ENCODE results near the gene FBXO21. TPM values are rescaled to one million over a fixed set of nuclear protein-coding genes. Genes with fewer than 3 reads are reported as not detected.

The FBXO21 gene
- total RNA-seq, 2 experiments from 2014 or later, result 34.4 to 60.8 TPM

DNA sequence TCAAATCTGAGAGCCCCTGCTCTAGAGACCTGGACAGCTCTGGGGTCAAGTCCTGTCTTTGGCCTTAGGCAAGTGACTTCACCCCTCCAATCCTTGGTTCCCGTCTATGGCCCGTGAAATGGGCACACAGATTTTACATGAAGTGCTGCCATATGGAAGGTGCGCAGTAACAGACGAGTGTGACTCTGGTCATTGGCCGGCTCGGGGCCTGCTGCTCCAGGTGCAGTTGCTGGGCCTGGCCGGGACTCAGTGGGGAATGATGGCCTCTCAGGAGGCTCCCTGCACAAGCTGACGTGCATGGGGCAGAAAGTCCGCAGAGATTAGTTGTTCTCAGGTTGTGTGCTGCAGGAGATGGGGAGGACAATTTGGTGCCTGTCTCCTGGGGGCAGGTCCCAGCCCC is 77.0 kb downstream of the FBXO21 start:
- POLR2A ChIA-PET, result interaction anchor here (0.5 kb wide), 1 partner anchor 860 kb away, joined by 3 read pairs; no protein-coding TSS in a partner anchor
- CTCF ChIA-PET (ENCODE audit: unreplicated experiment), result no interaction called here
- H3K9me3 ChIP-seq (ENCODE audit: low read length), result no peaks in the 10 kb centered on the region
- no peaks in the 10 kb centered on the region for H4K20me1 ChIP-seq (ENCODE audit: insufficient read depth, low read length)
- BruUV-seq (replicated peaks), result no TSS peak
- H3K27ac ChIP-seq (ENCODE audit: low read depth, low read length, poor library complexity, severe bottlenecking), result no peak overlapping the region
- H3K79me2 ChIP-seq (ENCODE audit: insufficient read depth, low read depth, low read length), result no peaks in the 10 kb centered on the region
- H3K36me3 ChIP-seq (ENCODE audit: insufficient read depth, low read length), result no peaks in the 10 kb centered on the region
- intact Hi-C loops (cut with micrococcal nuclease; ENCODE audit: unreplicated experiment), result loop anchor here (10.0 kb wide), 1 partner anchor 228 kb away; the partner anchor contains the start of gene HRK
- H3K4me1 ChIP-seq (ENCODE audit: insufficient read depth, low read length, poor library complexity, severe bottlenecking), result peaks cover 4% of the 10 kb centered on the region
- no peak overlapping the region for H2AFZ ChIP-seq (ENCODE audit: low read length)
- H3K4me3 ChIP-seq (ENCODE audit: low read depth, low read length, poor library complexity, severe bottlenecking), result no peak overlapping the region
- DNase-seq (ENCODE audit: low spot score), result no peak
- TF ChIP-seq, protein P1, sequence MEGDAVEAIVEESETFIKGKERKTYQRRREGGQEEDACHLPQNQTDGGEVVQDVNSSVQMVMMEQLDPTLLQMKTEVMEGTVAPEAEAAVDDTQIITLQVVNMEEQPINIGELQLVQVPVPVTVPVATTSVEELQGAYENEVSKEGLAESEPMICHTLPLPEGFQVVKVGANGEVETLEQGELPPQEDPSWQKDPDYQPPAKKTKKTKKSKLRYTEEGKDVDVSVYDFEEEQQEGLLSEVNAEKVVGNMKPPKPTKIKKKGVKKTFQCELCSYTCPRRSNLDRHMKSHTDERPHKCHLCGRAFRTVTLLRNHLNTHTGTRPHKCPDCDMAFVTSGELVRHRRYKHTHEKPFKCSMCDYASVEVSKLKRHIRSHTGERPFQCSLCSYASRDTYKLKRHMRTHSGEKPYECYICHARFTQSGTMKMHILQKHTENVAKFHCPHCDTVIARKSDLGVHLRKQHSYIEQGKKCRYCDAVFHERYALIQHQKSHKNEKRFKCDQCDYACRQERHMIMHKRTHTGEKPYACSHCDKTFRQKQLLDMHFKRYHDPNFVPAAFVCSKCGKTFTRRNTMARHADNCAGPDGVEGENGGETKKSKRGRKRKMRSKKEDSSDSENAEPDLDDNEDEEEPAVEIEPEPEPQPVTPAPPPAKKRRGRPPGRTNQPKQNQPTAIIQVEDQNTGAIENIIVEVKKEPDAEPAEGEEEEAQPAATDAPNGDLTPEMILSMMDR (conservative IDR thresholded peaks at IDR 0.05; ENCODE audit: low read length), result no peak
- no peak for TF ChIP-seq EZH2phosphoT487 (IDR thresholded peaks at IDR 0.05; ENCODE audit: borderline replicate concordance, low read depth, low read length)
- no peaks in the 10 kb centered on the region for H3K9me2 ChIP-seq (ENCODE audit: insufficient read depth, low read length)
- H3K4me2 ChIP-seq (ENCODE audit: low read length), result no peak overlapping the region

- TF ChIP-seq EZH2phosphoT487 (IDR thresholded peaks at IDR 0.05; ENCODE audit: borderline replicate concordance, low read depth, low read length), result no peak
- TF ChIP-seq, protein P1 (conservative IDR thresholded peaks at IDR 0.05; ENCODE audit: low read length), result no peak
- Histone ChIP-seq H2AFZ (ENCODE audit: low read length) (no peak overlapping the region), H3K79me2 (ENCODE audit: insufficient read depth, low read depth, low read length) (no peaks in the 10 kb centered on the region), H3K4me1 (ENCODE audit: insufficient read depth, low read length, poor library complexity, severe bottlenecking) (peaks cover 4% of the 10 kb centered on the region), H3K27ac (ENCODE audit: low read depth, low read length, poor library complexity, severe bottlenecking) (no peak overlapping the region), H4K20me1 (ENCODE audit: insufficient read depth, low read length) (no peaks in the 10 kb centered on the region), H3K9me3 (ENCODE audit: low read length) (no peaks in the 10 kb centered on the region), H3K9me2 (ENCODE audit: insufficient read depth, low read length) (no peaks in the 10 kb centered on the region), H3K4me2 (ENCODE audit: low read length) (no peak overlapping the region), H3K4me3 (ENCODE audit: low read depth, low read length, poor library complexity, severe bottlenecking) (no peak overlapping the region), H3K36me3 (ENCODE audit: insufficient read depth, low read length) (no peaks in the 10 kb centered on the region)
- intact Hi-C loops (cut with micrococcal nuclease; ENCODE audit: unreplicated experiment), result loop anchor here (10.0 kb wide), 1 partner anchor 227 kb away; the partner anchor contains the start of gene HRK
- no peak for DNase-seq (ENCODE audit: low spot score)
- ChIA-PET POLR2A (interaction anchor here (0.7 to 1.0 kb wide), 2 partner anchors 11 to 68 kb away, joined by 5 read pairs; no protein-coding TSS in a partner anchor), CTCF (ENCODE audit: unreplicated experiment) (interaction anchor here (0.6 kb wide), 1 partner anchor 69 kb away, joined by 3 read pairs; no protein-coding TSS in a partner anchor)
- no TSS peak for BruUV-seq (replicated peaks)
Observed at GRCh38 chr12:117111821-117112595, 78.3 kb downstream of the FBXO21 start.

GRCh38 chr12:117111386-117111785 is 78.9 kb downstream of the FBXO21 start:
- no TSS peak for BruUV-seq (replicated peaks)

More at GRCh38 chr12:117111386-117111785, 78.9 kb downstream of the FBXO21 start:
- no peak for DNase-seq (ENCODE audit: low spot score)
- ChIA-PET POLR2A (no interaction called here), CTCF (ENCODE audit: unreplicated experiment) (no interaction called here)
- Histone ChIP-seq H2AFZ (ENCODE audit: low read length) (no peak overlapping the region), H3K4me1 (ENCODE audit: insufficient read depth, low read length, poor library complexity, severe bottlenecking) (peaks cover 4% of the 10 kb centered on the region), H4K20me1 (ENCODE audit: insufficient read depth, low read length) (no peaks in the 10 kb centered on the region), H3K4me2 (ENCODE audit: low read length) (no peak overlapping the region), H3K79me2 (ENCODE audit: insufficient read depth, low read depth, low read length) (no peaks in the 10 kb centered on the region), H3K4me3 (ENCODE audit: low read depth, low read length, poor library complexity, severe bottlenecking) (no peak overlapping the region), H3K9me3 (ENCODE audit: low read length) (no peaks in the 10 kb centered on the region), H3K27ac (ENCODE audit: low read depth, low read length, poor library complexity, severe bottlenecking) (no peak overlapping the region), H3K36me3 (ENCODE audit: insufficient read depth, low read length) (no peaks in the 10 kb centered on the region), H3K9me2 (ENCODE audit: insufficient read depth, low read length) (no peaks in the 10 kb centered on the region)
- TF ChIP-seq, protein P1 (conservative IDR thresholded peaks at IDR 0.05; ENCODE audit: low read length), result no peak
- TF ChIP-seq EZH2phosphoT487 (IDR thresholded peaks at IDR 0.05; ENCODE audit: borderline replicate concordance, low read depth, low read length), result no peak
- intact Hi-C loops (cut with micrococcal nuclease; ENCODE audit: unreplicated experiment), result loop anchor here (10.0 kb wide), 1 partner anchor 227 kb away; the partner anchor contains the start of gene HRK

Data from OCI-LY7 (cell line).